GM19467 (cell line): Measurements from ENCODE around the gene EIF1AX.
"Not testable (repeated sequence)": the region's sequence is repeated elsewhere in the genome, so short reads cannot be mapped to it uniquely, and the experiment has no call there.

Experiments
- ATAC-seq: cut with Tn5 transposase; IDR thresholded peaks from one replicate; pipeline ENCODE4 v1.9.1; 2021; ENCODE audit warnings: mild to moderate bottlenecking, moderate library complexity; ENCODE audit not compliant: unreplicated experiment

Gene EIF1AX, protein sequence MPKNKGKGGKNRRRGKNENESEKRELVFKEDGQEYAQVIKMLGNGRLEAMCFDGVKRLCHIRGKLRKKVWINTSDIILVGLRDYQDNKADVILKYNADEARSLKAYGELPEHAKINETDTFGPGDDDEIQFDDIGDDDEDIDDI

DNA sequence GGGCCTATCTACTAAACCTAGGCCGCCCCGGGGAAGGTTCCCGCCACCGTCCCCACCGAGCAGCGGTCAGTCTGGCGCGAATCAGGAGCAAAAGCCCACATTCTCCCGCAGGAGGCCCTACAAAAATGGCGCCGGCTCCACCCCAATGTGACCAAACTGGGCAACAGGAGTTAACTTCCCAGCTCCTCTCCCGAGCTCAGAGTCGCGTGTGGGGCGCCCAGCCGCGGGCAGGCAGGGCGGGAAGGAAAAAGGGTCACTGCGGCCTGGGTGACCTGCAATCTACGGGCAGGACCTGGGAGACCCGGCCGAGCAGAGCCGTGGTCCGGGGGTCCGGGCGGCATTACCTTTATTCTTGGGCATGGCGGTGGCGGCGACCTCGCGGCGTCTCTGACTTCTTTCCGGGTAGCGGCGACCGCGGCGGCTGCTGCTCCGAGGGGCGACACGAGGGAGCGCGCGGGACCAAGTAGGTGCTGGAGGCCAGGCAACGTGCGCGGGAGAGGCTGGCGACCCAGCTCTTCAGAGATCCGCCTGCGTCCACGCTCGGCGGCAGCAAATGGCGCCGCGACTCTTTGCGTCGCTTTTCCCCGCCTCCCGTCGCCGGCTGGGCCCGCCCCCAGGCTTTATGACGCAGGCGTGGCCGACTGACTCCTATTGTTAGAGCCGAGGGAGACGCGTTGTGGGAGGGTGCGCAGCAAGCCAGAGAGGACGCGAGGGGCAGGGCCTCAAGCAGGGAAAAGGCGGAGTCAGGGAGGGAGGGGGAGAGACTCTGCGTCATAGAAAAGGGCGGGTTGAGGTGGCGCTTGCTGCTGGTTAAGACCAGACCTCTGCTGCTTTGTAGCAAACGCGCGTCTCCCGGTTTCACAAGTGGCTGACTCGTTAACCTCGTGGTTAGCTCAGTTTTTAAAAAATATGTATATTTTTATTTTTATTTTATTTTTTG is at the start of gene EIF1AX:
EIF1AX (minus strand) TSS at position 558 of the 940 bp plus-strand sequence; CDS start at position 360, 198 bp downstream.
- peak; percentile 99 for ATAC-seq

GRCh38 chrX:20189171-20189570 is 47.5 kb upstream of the EIF1AX start:
- no peak for ATAC-seq

DNA sequence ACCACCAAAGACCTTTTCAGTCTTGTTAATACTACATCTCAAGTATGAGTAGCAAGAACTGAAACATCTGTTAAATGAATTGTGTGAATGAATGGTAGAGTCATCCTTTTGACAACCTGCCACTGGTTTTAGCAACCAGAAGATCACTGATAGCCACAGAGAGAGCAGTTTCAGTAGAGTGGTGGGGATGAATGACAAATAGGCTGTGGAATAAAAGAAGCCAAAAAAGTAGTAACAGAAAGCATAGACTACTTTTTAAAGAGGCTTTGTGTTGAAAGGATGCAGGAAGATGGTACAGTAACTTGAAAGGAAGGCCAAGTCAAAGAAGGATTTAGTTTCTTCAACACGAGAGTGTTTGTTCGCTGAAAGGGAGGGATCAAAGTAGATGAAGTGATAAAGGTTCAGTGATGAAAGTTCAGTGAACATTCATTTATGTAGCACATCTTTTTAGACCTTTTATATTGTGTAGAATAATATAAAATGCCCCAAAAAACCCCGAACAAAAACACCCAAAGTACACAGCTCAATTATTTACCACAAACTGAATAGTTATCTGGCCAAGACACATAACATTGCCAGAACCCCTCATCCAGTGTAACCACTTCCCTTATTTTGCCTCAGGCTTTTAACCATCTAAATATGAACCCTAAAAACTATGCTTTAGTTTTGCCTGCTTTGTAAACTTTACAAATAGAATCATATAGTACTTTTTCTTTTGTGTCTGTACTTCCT is 40.1 kb upstream of the EIF1AX start:
- no peak for ATAC-seq

DNA sequence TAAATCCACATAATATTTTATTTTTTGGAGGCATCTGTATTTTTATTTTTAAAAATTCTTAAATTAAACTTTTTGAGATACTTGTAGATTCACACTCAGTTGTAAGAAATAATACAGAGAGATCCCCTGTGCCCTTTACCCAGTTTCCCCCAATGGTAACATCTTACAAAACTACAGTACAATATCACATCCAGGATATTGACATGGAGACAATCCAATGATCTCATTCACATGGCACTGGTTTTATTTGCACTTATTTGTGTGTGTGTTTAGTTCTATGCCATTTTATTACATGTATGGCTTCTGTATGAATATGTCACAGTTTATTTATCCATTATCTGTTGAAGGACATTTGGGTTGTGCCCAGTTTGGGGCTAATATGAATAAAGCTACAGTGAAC is 35.5 kb upstream of the EIF1AX start:
- ATAC-seq: no peak

DNA sequence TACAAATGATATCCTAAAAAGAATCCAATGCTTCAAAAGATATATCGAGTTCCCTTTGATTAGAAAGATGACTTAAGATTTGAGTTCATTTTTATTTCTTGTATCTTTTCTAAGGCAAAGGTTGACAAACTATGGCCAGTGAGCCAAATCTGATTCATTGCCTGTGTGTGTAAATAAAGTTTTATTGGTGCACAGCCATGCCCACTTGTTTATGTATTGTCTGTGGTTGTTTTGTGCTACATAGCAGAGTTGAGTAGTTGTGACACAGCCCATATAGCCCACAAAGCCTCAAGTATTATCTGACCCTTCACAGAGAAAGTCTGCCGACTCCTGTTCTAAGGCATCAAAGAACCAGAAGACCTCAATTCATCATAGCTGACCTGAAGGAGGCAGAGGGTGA is 32.2 kb upstream of the EIF1AX start:
- no peak for ATAC-seq

GRCh38 chrX:20173313-20173712 is 31.7 kb upstream of the EIF1AX start:
- ATAC-seq: no peak

DNA sequence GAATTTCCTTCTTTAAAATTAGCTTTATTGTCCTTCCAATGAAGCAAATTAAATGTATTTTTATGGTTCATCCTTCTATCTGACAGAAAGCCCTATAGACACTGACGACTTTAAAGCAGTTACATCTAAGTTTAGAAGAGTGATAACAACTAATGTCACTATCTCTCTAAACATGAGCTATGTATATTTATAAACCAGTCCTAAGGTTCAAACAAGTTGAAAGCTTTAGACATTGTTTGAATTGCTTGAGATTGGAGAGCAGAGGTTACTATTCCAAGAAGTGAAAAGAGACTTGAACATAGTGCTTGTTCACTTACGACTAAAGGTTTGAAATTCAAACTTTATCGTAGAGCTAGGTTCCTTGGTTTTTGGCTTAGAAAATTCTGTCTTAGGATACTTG is 30.2 kb upstream of the EIF1AX start:
- no peak for ATAC-seq

DNA sequence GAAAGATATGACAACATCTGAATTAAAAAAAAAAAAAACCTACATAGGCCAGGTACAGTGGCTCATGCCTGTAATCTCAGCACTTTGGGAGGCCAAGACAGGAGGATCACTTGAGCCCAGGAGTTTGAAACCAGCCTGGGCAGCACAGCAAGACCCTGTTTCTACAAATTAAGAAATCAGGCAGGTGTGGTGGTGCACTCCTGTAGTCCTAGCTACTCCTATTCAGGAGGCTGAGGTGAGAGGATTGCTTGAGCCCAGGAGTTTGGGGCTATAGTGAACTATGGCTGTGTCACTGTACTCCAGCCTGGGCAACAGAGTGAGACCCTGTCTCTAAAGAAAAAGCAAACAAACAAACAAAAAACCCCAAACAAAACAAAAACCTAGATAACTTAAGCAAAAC is 20.9 kb upstream of the EIF1AX start:
- ATAC-seq: not testable (repeated sequence)

- ATAC-seq: no peak
Observed at GRCh38 chrX:20159797-20160385, 18.3 kb upstream of the EIF1AX start.

DNA sequence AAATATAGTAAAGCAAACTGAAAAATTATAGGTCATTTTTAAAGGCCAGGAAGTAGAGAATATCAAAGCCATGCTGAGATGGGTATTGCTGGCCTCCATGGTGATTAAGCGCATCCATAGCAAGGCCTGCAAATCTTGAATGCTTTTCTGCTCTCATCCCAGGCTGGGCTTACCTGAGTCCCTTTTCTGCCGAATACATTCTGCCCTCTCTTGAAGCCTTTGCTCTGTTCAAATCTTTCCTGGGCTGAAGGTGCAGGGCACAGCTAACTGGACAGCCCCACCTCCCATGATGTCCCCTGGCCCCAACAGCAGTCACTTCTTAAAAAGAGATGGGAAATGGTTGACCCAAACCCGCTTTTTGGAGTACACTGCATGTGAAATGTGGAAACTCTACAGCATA is 10.1 kb upstream of the EIF1AX start:
- ATAC-seq: no peak

GRCh38 chrX:20149326-20149725 is 7.7 kb upstream of the EIF1AX start:
- no peak for ATAC-seq

DNA sequence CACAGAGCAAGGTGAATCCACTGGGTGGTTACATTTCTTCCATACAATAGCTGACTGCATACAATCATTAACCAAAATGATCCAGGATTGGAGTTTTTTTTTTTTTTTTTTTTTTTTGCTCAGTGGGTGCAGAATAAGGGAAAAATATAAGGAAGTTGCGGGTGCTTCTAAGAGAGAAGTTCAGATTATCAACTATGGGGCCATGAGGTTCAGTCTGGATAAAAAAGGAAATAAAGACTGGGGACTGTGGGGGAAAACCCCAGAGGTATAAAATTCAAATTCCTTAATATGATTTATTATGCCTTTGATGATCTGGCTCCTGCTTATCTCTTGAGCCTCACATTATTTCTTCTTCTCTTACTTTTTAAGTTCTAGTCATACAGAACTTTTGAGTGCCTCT is 5.9 kb upstream of the EIF1AX start:
- ATAC-seq: no peak

DNA sequence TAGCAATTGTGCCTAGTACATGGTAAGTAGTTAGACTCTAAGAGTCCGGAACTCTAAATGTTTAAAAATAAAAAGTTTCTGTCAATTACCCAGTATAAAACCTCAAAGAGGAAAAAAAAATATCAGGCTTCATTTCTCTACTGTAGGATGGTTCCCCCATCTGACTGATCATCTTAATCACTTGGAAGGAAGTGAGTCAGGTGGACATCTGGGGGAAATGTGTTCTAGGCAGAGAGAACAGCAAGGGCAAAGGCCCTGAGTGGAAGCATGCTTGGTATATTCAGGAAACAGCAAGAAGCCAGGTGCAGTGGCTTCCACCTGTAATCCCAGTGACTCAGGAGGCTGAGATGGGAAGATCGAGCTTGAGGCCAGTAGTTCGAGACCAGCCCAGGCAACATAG is 2.9 kb upstream of the EIF1AX start:
- ATAC-seq: no peak

DNA sequence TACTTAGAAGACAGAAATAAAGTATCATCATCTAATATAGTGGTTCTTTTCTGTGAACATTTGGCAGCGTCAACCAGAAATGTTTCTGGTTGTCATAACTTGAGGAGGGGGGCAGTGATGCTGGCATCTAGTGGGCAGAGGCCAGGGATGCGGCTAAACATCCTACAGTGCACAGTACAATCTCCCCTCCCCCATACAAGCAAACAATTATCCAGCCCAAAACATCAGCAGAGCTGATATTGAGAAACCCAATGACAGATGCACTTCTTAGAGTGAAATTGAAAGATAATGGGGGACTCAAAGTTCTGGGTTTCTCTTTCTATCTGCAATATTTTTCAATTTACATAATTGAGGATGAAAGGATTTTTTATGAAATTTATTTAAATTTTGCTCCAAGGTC is 1.9 kb upstream of the EIF1AX start:
- no peak for ATAC-seq

DNA sequence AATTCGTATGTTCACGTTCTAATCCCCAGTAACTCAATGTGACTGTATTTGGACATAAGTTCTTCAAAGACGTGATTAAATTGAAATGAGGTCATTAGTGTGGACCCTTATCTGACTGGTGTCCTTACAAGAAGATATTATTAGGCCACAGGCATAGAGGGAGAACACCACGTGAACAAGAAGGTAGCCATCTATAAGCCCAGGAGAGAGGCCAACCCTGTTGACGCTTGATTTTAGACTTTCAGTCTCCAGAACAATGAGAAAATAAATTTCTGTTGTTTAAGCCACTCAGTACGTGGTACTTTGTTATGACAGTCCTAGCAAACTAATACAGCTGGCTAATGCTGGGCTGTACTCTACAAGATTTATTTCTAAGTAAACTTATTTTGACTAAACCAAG is 1.5 kb upstream of the EIF1AX start:
- no peak for ATAC-seq

- ATAC-seq: no peak
Observed at GRCh38 chrX:20140420-20140819, 1.2 kb downstream of the EIF1AX start.

- ATAC-seq: no peak
Observed at GRCh38 chrX:20139966-20140365, 1.7 kb downstream of the EIF1AX start.

GRCh38 chrX:20135944-20136343 is 5.7 kb downstream of the EIF1AX start:
- ATAC-seq: no peak

- no peak for ATAC-seq
Observed at GRCh38 chrX:20132666-20133065, 9.0 kb downstream of the EIF1AX start.

DNA sequence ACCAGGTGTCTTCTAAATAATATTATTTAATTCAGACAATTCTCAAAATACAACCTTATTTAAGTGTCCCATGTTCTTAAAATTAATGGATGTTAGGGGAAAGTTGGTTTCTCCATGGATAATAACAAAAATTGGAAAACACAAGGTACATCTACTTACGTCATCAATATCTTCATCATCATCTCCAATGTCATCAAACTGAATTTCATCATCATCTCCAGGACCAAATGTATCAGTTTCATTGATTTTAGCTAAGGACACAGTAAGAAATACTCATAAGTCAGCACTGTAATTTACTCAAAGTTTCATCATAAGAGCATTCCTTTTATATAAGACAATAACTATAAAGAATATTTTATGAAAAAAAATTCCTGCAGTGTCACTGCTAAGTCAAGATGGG is 11.3 kb downstream of the EIF1AX start:
- no peak for ATAC-seq

- no peak for ATAC-seq
Observed at GRCh38 chrX:20129547-20129946, 12.1 kb downstream of the EIF1AX start.
